Upper lobe of left lung (tissue), 6 donors: ENCODE measurements around the gene BRD1. TPM values are rescaled to one million over a fixed set of nuclear protein-coding genes. Genes with fewer than 3 reads are reported as not detected.
A peak's percentile ranks its signal among the peaks of the same experiment; 100 is the strongest.

Experiments used
- ATAC-seq, 2 donors: fragments of 200-7000 bp; cut with Tn5 transposase; one replicate each; pipeline ENCODE4 v1.9.1; 2022; ENCODE audit warnings: mild to moderate bottlenecking in 2 of 2, moderate library complexity in 2 of 2; ENCODE audit not compliant: low FRiP score in 2 of 2
- DNase-seq, 2 donors: peaks; one replicate each; pipeline ENCODE4 v3.0.0-alpha.2; 2019 to 2020
- H3K27ac ChIP-seq, 4 donors: fragments of 200-600 bp; sonication (generic); one replicate each; pipeline ENCODE4 v1.5.1; 2016 to 2019
- H3K27me3 ChIP-seq, 4 donors: fragments of 200-600 bp; sonication (generic); one replicate each; pipeline ENCODE4 v1.5.1; 2017 to 2019
- H3K36me3 ChIP-seq, 4 donors: fragments of 200-600 bp; sonication (generic); one replicate each; pipeline ENCODE4 v1.5.1; 2016 to 2019
- H3K4me1 ChIP-seq, 4 donors: fragments of 200-600 bp; sonication (generic); one replicate each; pipeline ENCODE4 v1.5.1; 2018 to 2019
- H3K4me3 ChIP-seq, 4 donors: fragments of 200-600 bp; sonication (generic); one replicate each; pipeline ENCODE4 v1.5.1; 2017 to 2019; ENCODE audit warnings: mild to moderate bottlenecking in 2 of 4, moderate library complexity in 1 of 4
- H3K9me3 ChIP-seq, 4 donors: fragments of 200-600 bp; sonication (generic); one replicate each; pipeline ENCODE4 v1.5.1; 2018 to 2019
- CTCF ChIP-seq, 6 experiments: fragments of 450-650 bp in 4 of 6; fragments of 200-600 bp in 2 of 6; sonication (generic) in 2 of 6; IDR thresholded peaks; one replicate each; pipeline ENCODE4 v1.5.1; 2016 to 2019; ENCODE audit warnings: antibody characterized with exemption in 6 of 6
- EP300 ChIP-seq, 4 donors: sonication (generic); formaldehyde crosslinking; IDR thresholded peaks; one replicate each; pipeline ENCODE4 v1.5.1; 2017; ENCODE audit warnings: antibody characterized with exemption in 4 of 4, control low read depth in 2 of 4
- POLR2A ChIP-seq, 4 donors: fragments of 450-650 bp; IDR thresholded peaks; one replicate each; pipeline ENCODE4 v1.5.1; 2016 to 2017; ENCODE audit warnings: antibody characterized with exemption in 4 of 4, mild to moderate bottlenecking in 2 of 4
- POLR2AphosphoS5 ChIP-seq, 2 donors: sonication (generic); formaldehyde crosslinking; IDR thresholded peaks; one replicate each; pipeline ENCODE4 v1.5.1; 2017; ENCODE audit warnings: antibody characterized with exemption in 2 of 2
- WGBS, 2 donors: methylation state at CpG; one replicate each; pipeline ENCODE4 v1.1.5; 2017 to 2018; 5-methylcytosine and 5-hydroxymethylcytosine counted together
- total RNA-seq, 6 donors: library from RNA; depleted of rRNA in 4 of 6; stranded (reverse); fragments of >200 nt in 4 of 6; gene quantifications; one replicate each; pipeline versions ENCODE4 v1.1.0 to v1.2.1, GENCODE V29; 2016 to 2021
- donor health status: DM: no; HTN: no; CAD: no; lungs with moderate emphysema.
- donor health status: DM: no; HTN: yes; CAD: no; lungs with severe emphysema.

The BRD1 gene
- total RNA-seq, 6 donors from 2014 or later = 38.9 to 141 (median 43.0) TPM

- peaks cover 0 to 5% (median 0%) of the 10 kb centered on the region in 4 donors for H3K36me3 ChIP-seq
- DNase-seq = peak in 1 of 2 donors; percentile 69
- TF ChIP-seq POLR2AphosphoS5 (IDR thresholded peaks at IDR 0.05) = no peak
- no peak for TF ChIP-seq EP300 (IDR thresholded peaks at IDR 0.05)
- no peak for TF ChIP-seq POLR2A (IDR thresholded peaks at IDR 0.05)
- TF ChIP-seq CTCF (IDR thresholded peaks at IDR 0.05) = no peak
- H3K27ac ChIP-seq = no peak overlapping the region
- ATAC-seq = no peak
- no peak overlapping the region for H3K4me3 ChIP-seq
- H3K4me1 ChIP-seq = peaks cover 19 to 41% (median 30%) of the 10 kb centered on the region in 4 donors
- no peaks in the 10 kb centered on the region for H3K27me3 ChIP-seq
- 95 to 98% methylated on average over 9 to 17 of the region's 17 CpGs for WGBS, 2 donors
- H3K9me3 ChIP-seq = no peaks in the 10 kb centered on the region
Measured at GRCh38 chr22:49829044-49829853, 1.6 kb upstream of the BRD1 start.

- no peak for TF ChIP-seq POLR2A (IDR thresholded peaks at IDR 0.05)
- no peak for TF ChIP-seq EP300 (IDR thresholded peaks at IDR 0.05)
- no peak for TF ChIP-seq CTCF (IDR thresholded peaks at IDR 0.05)
- TF ChIP-seq POLR2AphosphoS5 (IDR thresholded peaks at IDR 0.05) = no peak
- peak overlapping the region in 2 of 4 donors; percentile 89 to 90 for H3K27ac ChIP-seq
Measured at GRCh38 chr22:49828599-49828965, 909 bp upstream of the BRD1 start.

GRCh38 chr22:49827271-49827852 is 311 bp downstream of the BRD1 start:
- peak in 1 of 2 donors; percentile 46 for ATAC-seq
- Histone ChIP-seq H3K9me3 (no peaks in the 10 kb centered on the region), H3K4me3 (peak overlapping the region; percentile 63 to 97 (median 86)), H3K27me3 (no peaks in the 10 kb centered on the region), H3K27ac (peak overlapping the region; percentile 89 to 98 (median 94)), H3K4me1 (peaks cover 22 to 36% (median 27%) of the 10 kb centered on the region in 4 donors), H3K36me3 (peaks cover 12 to 24% (median 16%) of the 10 kb centered on the region in 4 donors)
- WGBS, 2 donors = 1% methylated on average over 51 of the region's 110 CpGs; no CpG with 5 or more reads in 1 of the 2 donors
- DNase-seq = no peak
- TF ChIP-seq POLR2A (IDR thresholded peaks at IDR 0.05) (peak in 1 of 4 donors; percentile 3), EP300 (IDR thresholded peaks at IDR 0.05) (no peak)

More at GRCh38 chr22:49828599-49828965, 909 bp upstream of the BRD1 start:
- peak in 1 of 2 donors; percentile 69 for DNase-seq
- 91 to 93% methylated on average over 11 of the region's 14 CpGs for WGBS, 2 donors
- H3K4me1 ChIP-seq = peaks cover 22 to 40% (median 27%) of the 10 kb centered on the region in 4 donors
- H3K27me3 ChIP-seq = no peaks in the 10 kb centered on the region
- peaks cover 1 to 11% (median 4%) of the 10 kb centered on the region in 4 donors for H3K36me3 ChIP-seq
- no peaks in the 10 kb centered on the region for H3K9me3 ChIP-seq
- ATAC-seq = peak in 1 of 2 donors; percentile 9
- H3K4me3 ChIP-seq = no peak overlapping the region

GRCh38 chr22:49826603-49827270 is 936 bp downstream of the BRD1 start:
- Histone ChIP-seq H3K4me3 (peak overlapping the region; percentile 63 to 97 (median 86)), H3K4me1 (peaks cover 25 to 41% (median 28%) of the 10 kb centered on the region in 4 donors), H3K36me3 (peaks cover 18 to 30% (median 23%) of the 10 kb centered on the region in 4 donors), H3K27me3 (no peaks in the 10 kb centered on the region), H3K9me3 (no peaks in the 10 kb centered on the region), H3K27ac (peak overlapping the region; percentile 89 to 98 (median 94))
- TF ChIP-seq POLR2A (IDR thresholded peaks at IDR 0.05) = peak in 2 of 4 donors; percentile 35 to 47
- no peak for TF ChIP-seq EP300 (IDR thresholded peaks at IDR 0.05)
- no peak for TF ChIP-seq POLR2AphosphoS5 (IDR thresholded peaks at IDR 0.05)
- WGBS, 2 donors = 0% methylated on average over 2 to 50 of the region's 86 CpGs
- DNase-seq = peak; percentile 48 to 91
- ATAC-seq = peak; percentile 45 to 77

- Histone ChIP-seq H3K4me3 (peak overlapping the region; percentile 63 to 97 (median 86)), H3K36me3 (peaks cover 18 to 37% (median 26%) of the 10 kb centered on the region in 4 donors), H3K27ac (peak overlapping the region; percentile 89 to 98 (median 94)), H3K9me3 (no peaks in the 10 kb centered on the region), H3K4me1 (peaks cover 30 to 48% (median 31%) of the 10 kb centered on the region in 4 donors), H3K27me3 (no peaks in the 10 kb centered on the region)
- 15 to 17% methylated on average over 10 to 28 of the region's 31 CpGs for WGBS, 2 donors
- DNase-seq = peak in 1 of 2 donors; percentile 77
- TF ChIP-seq EP300 (IDR thresholded peaks at IDR 0.05) = no peak
- TF ChIP-seq POLR2A (IDR thresholded peaks at IDR 0.05) = peak in 1 of 4 donors; percentile 29
- no peak for ATAC-seq
Measured at GRCh38 chr22:49825944-49826602, 1.6 kb downstream of the BRD1 start.
